GM18507 (cell line): ENCODE measurements around the gene CD244.
A peak's percentile ranks its signal among the peaks of the same experiment; 100 is the strongest.
"Not testable (repeated sequence)": the region's sequence is repeated elsewhere in the genome, so short reads cannot be mapped to it uniquely, and the experiment has no call there.

ENCODE experiments used
- DNase-seq: peaks from one replicate; pipeline ENCODE4 v3.0.0; 2011; ENCODE audit warnings: low read depth; ENCODE audit not compliant: insufficient read length; ENCODE audit errors: extremely low spot score
- FAIRE-seq: peaks from 2 replicates; lab custom pipeline; 2011; peaks lifted over from hg19 to GRCh38; lab: Jason Lieb, UNC

Gene CD244

GRCh38 chr1:160862203-160863060 is at the start of gene CD244:
Gene CD244 (minus strand): TSS chr1:160862887. CDS start chr1:160862677, 210 bp downstream.
- FAIRE-seq = peak; percentile 83
- peak; percentile 55 for DNase-seq

- no peak for DNase-seq
- FAIRE-seq = no peak
These were observed 49.2 kb upstream of the CD244 start for GRCh38 chr1:160911925-160912324.

DNA sequence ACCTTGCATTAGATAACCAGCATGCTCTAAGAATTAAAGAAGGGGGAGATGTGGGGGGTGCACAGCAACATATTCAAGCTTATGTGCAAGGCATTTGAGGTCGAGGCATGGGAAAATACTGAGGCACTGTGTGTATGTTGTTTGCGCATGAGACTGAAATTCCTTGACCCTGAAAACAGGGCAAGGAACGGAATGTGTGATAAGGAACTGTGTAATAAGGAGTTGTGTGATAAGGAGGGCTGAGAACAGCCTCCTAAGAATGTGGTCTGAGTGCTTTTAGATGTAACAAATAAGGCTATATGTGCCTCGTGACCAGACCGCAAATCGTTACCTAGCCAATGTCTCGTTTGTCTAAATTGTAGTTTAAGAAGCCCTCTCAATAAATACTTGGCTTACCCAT is 48.8 kb upstream of the CD244 start:
- FAIRE-seq (no peak), DNase-seq (no peak)

GRCh38 chr1:160910170-160910750 is 47.6 kb upstream of the CD244 start:
- DNase-seq (no peak), FAIRE-seq (no peak)

DNA sequence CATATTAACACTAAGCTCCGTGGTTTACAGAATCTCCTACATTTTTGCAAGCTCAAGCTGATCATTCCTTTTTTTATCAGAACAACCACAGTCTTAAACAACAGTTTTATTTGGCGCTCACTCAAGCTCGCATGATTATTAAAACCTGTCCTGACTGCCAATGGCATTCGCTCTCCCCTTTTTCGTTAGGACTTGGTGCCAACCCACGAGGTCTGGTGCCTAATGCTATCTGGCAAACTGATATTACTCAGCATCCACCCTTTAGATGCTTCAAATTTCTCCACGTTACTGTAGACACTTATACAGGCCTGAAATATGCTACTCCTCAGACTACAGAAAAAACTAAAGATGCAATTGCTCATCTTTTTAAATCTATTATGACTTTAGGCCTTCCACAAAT is 45.3 kb upstream of the CD244 start:
- no peak for FAIRE-seq
- no peak for DNase-seq

GRCh38 chr1:160905617-160905989 is 42.9 kb upstream of the CD244 start:
- DNase-seq = no peak
- FAIRE-seq = no peak

DNA sequence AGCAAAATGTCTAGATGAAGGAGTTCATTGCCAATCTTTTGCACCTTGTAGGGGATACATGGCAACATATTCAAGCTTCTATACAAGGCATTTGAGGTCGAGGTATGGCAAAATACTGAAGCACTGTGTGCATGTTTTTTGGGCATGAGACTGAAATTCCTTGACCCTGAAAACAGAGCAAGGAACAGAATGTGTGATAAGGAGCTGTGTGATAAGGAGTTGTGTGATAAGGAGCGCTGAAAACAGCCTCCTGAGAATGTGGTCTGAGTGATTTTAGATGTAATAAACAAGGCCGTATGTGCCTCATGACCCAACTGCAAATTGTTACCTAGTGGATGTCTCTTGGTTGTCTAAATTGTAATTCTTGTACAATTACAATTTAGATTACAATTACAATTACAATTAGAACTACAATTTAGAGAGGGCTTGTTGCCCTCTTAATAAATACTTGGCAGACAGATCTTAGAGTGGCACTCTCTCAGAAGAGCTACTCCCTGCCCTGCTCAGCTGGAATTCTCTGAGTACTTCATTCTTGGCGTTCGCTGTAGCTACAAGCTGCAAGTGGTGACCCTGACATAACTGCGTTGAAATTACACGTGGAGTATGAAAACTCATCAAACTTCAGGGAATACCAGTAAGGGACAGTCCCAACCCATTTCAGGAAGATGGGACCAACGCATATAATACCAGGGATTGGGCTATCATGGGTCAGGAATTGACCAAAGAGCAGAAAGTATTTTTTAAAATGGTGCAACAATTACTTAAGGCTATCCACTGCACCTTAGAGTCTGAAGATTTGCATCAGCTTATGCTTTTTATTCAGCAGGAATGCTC is 42.3 kb upstream of the CD244 start:
- DNase-seq (no peak), FAIRE-seq (no peak)

DNA sequence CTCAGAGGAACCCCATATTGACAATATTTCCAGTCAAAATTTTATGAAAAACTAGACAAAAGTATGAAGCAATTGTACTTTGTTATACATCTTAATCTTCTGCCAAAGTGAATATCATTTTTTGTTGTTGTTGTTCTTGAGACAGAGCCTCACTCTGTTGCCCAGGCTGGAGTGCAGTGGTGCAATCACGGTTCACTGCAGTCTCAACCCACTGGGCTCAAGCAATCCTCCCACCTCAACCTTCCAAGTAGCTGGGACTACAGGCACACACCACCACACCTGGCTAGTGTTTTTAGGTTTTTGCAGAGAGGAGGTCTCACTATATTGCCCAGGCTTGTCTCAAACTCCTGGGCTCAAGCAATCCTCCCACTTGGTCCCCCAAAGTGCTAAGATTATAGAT is 39.6 kb upstream of the CD244 start:
- not testable (repeated sequence) for FAIRE-seq, DNase-seq

DNA sequence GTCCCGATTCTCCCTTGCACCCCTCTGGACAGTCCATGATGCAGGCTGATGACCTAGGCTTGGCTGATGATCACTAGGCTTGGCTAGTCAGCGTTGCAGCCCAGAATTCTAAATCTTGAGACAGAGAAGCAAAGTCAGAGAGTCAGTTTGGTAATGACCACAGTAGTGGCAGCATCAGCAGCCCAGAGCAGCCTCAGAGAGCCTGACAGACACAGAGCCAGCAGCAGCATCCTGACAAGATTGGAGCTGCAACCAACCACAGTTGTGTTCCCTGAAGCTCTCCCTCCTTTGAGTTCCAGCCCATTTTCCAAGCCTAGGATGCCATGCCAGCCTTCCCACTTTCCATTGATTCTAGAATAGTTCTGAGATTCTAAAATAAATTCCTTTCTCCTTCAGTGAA is 39.1 kb upstream of the CD244 start:
- no peak for DNase-seq
- no peak for FAIRE-seq

DNA sequence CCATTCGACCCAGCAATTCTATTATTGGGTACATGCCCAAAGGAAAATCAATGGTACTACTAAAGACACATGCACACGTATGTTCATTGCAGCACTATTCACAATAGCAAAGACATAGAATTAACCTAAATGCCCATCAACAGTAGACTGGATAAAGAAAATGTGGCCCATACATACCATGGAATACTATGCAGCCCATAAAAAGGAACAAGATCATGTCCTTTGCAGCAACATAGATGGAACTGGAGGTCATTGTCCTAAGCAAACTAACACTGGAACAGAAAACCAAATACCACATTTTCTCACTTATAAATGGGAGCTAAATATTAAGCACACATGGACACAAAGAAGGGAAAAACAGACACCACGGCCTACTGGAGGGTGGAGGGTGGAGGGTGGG is 38.0 kb upstream of the CD244 start:
- FAIRE-seq, DNase-seq: not testable (repeated sequence)

GRCh38 chr1:160894368-160895135 is 31.9 kb upstream of the CD244 start:
- FAIRE-seq, DNase-seq: not testable (repeated sequence)

GRCh38 chr1:160891474-160891873 is 28.8 kb upstream of the CD244 start:
- no peak for DNase-seq
- no peak for FAIRE-seq

DNA sequence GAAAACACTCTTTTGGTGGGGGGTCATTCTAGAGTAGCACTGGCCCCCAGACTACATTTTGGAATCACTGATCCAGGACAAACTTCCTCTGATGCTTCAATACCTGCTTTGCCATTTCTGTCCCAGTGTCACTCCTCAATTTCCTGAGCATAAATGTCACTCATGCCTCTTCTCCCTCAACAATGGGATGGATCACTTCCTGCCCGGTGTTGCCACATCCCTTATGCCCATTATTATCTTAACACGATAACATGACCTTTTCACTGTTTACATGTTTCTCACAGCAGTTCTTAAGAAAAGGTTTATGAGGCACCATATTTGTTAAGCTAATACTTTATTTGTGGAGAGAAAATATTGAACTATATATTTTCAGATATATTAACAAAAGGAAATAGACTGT is 26.2 kb upstream of the CD244 start:
- DNase-seq (no peak), FAIRE-seq (no peak)

DNA sequence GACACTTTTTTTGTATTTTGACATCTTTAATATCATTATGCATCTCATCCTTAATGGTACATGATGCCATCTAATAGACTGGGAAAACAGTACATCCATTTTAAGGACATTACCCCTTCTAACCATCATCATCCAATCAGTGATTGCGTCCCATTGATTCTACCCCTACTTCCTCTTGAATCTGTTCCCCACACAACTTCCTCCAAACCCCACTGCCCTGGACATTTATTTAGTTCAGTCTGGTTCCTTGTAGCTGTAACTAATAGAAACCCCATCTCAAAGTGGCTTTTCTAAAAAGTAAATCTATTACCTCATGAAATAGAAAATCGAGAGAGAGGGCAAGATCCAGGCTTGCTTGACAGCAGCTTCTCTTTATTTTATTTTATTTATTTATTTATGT is 24.4 kb upstream of the CD244 start:
- no peak for FAIRE-seq
- no peak for DNase-seq

- FAIRE-seq (no peak), DNase-seq (no peak)
These were observed 22.4 kb upstream of the CD244 start, which contains the start of gene ITLN1 for GRCh38 chr1:160885042-160885441. Gene ITLN1 (minus strand): TSS chr1:160885180. CDS start chr1:160884877, 303 bp downstream.

DNA sequence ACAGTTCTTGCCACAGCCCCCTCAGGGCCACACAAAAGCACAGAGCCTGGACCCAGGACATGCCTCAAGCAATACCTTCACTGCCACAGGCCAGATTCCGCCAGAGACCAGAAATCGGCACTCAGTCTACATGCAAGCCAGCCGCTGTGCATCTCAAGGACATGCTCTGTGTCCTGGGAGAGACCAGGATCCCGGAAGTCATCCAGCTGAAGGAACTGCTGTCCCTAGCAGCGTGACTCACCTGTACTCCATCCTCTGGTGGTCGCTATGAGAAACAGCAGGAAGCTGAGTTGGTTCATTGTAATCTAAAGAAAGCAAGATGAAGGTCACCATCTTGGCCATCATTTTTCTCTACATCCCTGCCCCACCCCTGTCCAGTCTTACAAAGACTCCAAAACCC is 21.9 kb upstream of the CD244 start:
- FAIRE-seq (peak; percentile 56), DNase-seq (no peak)

- FAIRE-seq (no peak), DNase-seq (no peak)
These were observed 21.2 kb upstream of the CD244 start for GRCh38 chr1:160883581-160884513.

GRCh38 chr1:160882582-160882981 is 19.9 kb upstream of the CD244 start:
- FAIRE-seq (no peak), DNase-seq (no peak)
